DMS 273 (cell line): ENCODE measurements around the gene SMIM27.
"Not testable (repeated sequence)": the region's sequence is repeated elsewhere in the genome, so short reads cannot be mapped to it uniquely, and the experiment has no call there.

Experiments
- DNase-seq: peaks from one replicate; lab custom pipeline; 2025; ENCODE audit not compliant: unreplicated experiment; lab: John Stamatoyannopoulos, UW

SMIM27 gene, protein sequence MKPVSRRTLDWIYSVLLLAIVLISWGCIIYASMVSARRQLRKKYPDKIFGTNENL

DNA sequence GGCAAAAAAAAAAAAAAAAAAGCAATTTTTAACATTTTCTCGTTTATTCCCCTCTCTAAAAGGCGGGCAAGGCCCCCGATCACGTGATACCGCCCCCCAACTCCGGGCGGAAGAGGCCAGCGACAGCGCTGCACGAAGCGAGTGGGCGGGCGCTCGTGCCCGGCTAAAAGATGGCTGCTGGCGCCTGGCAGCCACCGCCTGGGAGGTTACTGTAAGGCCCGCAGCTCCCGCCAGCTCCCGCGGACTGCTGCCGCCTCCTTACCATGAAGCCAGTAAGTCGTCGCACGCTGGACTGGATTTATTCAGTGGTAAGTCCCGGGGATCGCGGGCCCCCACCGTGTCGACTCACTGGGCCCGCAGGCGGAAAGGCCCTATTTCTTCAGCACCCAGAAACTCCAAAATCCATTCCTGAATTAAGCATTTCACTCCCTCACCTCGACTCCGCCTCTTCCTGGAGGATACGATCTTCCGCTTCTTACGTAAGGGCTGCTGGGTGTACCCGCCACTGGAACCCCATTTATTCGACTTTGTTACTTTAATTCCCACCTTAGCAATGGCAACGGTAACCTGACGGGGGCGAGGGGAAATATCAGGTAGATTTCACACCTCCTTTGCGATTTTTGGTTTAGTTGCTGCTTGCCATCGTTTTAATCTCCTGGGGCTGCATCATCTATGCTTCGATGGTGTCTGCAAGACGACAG lies at the start of gene SMIM27, which contains the start of gene TOPORS:
Gene SMIM27, plus strand, starts transcription at position 156 of the 701 bp plus-strand sequence. Its CDS starts 108 bp downstream, at position 264.
Gene TOPORS, minus strand, starts transcription at position 415 of the 701 bp plus-strand sequence. Its CDS starts 150 bp downstream, at position 265.
- peak; percentile 96 for DNase-seq

DNA sequence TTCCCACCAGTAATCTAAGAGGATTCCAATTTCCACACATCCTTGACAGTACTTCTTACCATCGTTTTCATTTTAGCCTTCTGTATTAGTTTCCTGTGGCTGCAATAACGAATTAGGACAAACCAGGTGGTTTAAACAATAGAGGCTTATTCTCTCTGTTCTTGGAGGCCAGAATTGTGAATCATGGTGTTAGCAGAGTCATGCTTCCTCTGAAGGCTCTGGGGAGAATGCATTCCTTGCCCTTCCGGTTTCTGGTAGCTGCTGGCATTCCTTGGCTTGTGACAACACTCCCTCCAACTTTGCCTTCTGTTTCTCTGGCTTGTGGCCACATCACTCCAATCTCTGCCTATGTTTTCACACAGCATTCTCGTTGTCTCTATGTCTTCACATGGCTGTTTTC lies 49.7 kb upstream of the SMIM27 start:
- DNase-seq, result peak; percentile 6

DNA sequence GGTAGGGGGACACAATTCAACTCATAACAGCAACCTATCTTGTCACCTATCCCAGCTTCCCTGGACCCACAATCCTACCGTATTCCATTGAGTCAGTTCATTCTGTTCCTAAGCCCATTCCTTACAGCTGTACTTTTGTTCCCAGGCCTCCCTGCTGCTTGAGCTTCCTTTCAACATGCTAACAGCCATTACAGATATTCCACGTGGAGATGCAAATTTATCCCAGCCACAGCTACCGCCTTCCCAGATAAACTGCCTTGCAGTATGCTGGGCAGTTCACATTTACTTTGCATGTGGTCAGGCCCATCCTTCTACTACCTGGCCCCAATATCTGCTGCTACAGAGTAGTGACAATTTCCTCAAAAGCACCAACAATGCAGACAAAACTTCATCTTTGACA lies 49.1 kb upstream of the SMIM27 start:
- no peak for DNase-seq

DNA sequence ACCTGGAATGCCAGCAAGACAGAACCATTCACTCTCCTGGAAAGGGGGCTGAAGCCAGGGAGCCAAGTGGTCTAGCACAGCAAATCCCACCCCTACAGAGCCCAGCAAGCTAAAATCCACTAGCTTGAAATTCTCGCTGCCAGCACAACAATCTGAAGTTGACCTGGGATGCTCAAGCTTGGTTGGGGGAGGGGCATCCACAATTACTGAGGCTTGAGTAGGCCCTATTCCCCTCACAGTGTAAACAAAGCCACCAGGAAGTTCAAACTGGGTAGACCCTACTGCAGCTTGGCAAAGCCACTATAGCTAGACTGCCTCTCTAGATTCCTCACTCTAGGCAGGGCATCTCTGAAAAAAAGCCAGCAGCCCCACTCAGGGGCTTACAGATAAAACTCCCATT lies 43.4 kb upstream of the SMIM27 start:
- DNase-seq, result no peak

DNA sequence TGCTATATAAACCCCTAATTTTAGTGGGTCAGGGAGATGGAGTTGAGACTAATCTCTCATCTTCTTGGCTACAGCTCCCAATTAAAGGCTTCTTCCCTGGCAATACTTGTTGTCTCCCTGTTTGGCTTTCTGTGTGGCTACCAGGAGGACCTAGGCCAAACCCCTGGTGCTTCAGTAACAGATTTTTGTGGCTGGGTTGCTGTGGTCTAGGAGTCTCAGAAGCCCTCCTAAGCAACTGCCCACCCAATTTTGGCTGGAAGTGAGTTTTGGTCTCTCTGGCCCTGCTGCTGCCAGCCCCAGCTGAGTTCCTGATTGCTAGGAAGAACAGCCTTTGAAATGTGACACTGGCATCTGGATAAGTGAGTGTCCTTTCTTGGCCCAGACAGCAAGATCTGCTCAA lies 35.9 kb upstream of the SMIM27 start:
- DNase-seq, result no peak

DNA sequence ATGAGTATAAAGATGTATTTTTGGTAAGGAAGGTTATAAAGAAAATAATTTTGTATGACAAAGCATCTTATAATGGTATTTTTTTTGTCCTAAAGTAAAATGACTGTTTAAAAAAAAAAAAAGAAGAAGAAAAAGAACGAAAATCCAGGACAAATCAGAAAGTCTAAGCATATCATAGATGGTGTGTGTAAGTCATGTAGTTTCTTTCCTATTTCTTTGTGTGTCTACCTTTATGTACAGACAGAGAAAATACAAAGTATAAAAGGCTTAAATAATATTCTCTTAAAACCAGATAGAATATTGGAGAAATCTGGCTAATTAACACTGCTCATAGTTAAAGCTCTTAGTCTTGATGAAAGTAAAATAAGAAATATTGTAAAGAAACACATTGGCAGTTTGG lies 33.9 kb upstream of the SMIM27 start:
- no peak for DNase-seq

DNA sequence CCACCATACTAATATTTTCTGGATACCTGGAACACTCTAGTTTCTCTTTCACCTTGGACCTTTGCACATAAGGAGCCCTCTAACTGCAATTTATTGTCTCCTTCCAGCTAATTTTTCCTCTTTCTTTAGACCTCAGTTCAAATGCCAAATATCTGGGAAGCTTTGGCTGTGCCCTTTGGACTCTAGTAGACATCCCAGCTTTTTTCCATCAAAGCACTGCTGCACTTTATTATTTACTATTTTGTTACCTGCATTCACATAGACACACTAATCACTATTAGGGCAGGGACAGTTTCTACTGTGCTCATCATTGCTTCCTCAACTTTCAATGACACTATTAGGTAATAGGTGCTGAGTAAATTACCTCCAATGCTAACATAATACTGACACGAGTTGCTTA lies 28.2 kb upstream of the SMIM27 start:
- DNase-seq, result no peak

DNA sequence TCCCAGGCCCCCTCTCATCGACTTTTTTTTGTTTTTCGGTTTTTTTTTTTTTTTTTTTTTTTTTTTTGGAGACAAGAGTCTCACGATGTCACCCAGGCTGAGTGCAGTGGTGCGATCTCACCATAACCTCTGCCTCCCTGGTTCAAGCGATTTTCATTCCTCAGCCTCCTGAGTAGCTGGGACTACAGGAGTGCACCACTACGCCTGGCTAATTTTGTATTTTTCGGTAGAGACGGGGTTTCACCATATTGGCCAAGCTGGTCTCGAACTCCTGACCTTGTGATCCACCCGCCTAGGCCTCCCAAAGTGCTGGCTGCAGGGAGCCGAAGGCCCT lies 27.6 kb upstream of the SMIM27 start:
- not testable (repeated sequence) for DNase-seq

DNA sequence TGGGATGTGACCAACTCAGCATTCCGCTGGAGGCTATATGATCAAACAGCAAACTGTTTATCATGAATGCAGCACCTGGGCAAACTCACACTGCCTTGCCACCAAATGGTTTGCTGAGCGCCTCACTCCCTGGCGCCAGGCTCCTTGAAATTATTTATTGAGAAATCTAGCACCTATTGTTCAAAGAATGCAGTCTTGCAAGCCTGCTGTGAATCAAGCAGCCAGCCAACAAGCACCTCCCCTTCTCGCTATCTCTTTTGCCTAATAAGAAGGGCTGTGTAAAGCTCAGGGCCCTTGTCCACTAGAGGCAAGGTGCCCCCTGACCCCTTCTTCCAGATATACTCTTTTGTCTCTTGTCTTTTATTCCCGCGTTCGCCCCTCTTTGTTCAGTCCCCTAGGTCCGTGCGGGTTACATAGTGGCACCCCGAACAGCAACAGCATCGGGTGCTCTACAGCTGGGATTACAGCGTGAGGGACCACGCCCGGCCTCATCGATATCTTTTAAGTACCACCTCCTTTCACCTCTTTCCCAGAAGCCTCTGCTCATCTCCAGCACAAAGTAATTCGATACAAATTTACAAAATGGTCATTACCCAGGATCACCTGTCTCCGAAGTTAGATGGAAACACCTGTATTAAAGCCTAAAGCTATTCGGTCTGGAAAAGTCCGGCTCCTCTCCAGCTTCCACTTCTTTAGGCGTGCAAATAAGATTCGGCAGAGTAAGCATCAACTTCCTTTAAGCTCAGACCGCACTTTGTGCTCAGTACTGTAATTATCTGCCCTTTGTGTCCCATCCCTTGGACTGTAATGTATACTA lies 27.0 kb upstream of the SMIM27 start:
- no peak for DNase-seq

DNA sequence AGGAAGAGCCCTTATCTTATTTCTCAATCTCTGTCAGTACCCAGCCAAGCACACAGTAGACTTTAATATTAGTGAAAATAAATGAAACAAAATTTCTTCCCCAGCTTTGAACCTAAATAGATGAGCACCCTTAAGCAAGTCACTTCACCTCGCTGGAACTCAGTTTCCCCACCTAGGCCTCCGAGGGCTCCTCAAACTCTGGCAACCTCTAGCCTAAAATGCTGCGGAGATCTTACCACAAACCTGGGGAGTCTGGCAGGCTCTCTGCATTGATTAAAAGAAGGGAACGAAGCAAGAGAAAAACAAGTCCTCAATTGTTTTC lies 26.5 kb upstream of the SMIM27 start:
- no peak for DNase-seq

DNA sequence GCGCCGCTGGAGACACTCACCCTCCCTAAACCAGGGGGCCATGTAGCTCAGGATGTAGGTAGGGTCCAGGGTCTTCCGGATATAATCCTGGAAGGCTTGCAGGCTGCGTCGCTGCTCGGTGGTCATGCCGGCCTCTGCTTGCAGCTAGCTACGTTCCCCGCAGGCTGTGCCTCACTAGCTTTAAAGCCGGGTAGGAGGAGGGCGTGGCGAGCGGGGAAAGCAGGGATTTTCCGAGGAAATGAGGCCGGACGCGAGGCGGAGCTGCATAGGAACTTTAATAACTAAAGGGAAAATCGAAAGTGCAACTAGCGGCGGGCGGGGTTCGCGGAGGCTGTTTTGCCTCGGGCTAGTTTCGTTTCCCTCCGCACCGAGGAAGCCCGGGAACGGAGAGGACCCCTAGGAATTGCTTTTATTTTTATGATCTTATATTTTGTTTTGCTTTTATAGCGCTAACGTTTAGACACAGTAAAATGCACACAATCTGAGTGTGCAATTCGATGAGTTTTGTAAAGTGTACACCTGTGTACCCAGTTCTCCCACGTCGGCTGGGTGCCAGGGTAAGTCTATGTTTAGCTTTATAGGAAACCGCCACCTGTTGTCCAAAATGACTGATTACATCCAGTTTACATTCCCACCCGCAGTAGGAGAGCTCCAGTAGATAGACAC lies 26.0 kb upstream of the SMIM27 start, which contains the start of gene RIGI:
Gene RIGI, minus strand, starts transcription at position 156 of the 666 bp plus-strand sequence. Its CDS starts 30 bp downstream, at position 126.
- peak; percentile 94 for DNase-seq

DNA sequence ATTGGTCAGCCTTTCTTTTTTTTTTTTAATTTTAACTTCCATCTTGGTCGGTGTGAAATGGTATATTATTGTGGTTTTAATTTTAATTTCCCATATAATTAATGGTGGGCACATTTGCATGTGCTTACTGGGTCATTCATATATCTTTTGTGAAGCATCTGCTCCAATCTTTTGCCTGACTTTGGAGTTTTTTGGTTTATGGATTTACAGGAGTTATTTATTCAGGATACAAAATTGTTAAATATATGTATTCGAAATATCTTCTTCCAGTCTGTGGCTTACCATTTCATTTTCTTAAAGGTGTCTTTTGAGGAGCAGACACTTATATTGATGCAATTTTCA lies 25.4 kb upstream of the SMIM27 start:
- DNase-seq, result no peak

DNA sequence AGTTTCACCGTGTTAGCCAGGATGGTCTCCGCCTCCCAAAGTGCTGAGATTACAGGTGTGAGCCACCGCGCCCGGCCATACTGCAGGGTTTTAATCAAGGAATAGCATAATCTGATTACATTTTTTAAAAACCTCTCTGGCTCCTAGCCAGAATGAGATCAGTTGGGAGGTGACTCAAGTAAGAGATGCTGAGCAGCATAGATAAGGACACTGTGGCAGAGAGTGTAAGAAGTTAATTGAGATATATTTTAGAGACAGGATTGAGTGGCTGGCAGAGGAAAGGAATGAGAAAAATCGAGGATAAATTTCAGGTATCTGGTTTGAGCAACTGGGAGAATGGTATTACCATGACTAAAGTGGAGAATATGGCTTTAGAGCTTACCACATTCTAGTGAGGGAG lies 18.8 kb upstream of the SMIM27 start:
- no peak for DNase-seq

DNA sequence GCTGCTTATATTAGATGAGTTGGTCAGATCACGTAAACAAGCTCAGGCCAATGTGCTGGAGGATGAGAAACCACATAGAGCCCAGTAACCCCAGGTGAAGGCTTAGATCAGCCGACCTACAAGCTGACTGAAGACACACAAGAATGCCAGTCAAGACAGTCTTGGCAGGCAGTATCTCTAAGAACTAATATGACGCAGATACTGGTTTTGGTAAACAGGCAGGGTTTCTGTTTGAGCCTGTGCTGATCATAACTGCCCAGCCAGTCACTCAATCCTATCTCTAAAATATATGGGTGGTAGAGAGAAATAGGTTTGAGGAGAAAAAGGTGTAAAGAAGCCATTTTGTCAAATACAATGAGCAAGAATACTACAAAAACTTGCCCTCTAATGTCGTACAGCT lies 18.3 kb upstream of the SMIM27 start:
- DNase-seq, result no peak

DNA sequence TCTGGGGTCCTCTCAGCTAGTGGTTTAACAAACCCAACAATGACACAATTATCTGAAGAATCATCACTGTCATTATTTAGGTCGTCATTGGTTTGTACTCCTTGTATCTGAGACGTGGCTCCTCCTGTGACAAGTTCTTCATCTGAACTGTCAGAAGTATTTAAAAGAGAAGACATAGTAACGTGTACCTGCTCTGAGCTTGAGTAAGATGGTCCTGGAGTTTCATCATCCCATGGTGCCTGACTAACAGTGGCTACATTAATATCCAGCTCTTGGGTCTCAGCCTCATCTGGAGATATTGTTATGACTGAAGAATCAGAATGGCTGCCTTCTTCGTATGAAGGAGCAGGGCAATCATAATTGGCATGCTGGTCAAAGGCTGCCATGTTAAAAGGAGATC lies 9.1 kb upstream of the SMIM27 start:
- DNase-seq, result no peak

DNA sequence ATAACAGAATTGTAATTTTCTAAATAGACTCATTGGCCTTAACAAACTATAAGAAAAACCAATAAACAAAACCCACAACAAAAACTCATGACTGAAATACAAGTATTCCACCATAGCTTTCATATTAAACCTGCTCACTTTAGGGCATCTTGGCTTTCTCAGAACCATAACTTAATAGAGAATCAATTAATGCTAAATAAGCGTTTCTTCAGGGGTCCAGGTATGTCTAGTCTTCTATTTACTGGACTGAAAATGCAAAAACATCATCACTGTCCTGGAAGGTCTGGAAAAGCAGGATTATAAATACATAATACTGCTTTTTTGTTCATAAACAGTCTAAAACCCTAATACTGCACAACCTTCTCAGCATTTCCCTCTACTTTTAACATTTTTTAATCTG lies 6.2 kb upstream of the SMIM27 start:
- DNase-seq, result no peak

DNA sequence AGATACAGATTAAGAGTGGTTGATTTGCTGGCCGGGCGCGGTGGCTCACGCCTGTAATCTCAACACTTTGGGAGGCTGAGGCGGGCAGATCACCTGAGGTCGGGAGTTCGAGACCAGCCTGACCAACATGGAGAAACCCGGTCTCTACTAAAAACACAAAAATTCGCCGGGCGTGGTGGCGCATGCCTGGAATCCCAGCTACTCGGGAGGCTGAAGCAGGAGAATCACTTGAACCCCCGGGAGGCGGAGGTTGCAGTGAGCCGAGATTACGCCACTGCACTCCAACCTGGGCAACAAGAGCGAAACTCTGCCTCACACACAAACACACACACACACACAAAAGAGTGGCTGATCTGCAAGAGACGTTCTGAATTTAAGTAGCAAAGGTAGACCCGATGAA lies 3.9 kb upstream of the SMIM27 start:
- DNase-seq, result not testable (repeated sequence)

DNA sequence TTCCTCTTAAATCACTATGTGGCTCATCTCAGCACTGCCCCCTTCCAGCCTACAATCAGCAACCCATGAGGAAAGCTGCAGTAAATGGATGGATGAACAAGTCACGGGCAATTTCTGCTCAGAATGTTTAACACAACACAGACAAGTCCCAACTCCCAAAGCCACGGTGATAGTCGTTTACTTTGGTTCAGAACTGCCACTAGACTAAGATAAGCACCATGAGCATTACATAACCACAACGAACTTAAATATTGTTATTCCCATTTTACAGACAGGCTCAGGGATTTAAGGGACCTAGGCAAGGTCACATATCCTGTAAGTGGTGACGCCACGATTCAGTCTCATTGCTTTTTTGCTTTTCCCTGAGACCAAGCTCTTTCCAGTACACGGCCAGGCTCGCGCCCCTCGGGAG lies 2.0 kb upstream of the SMIM27 start:
- peak; percentile 36 for DNase-seq

DNA sequence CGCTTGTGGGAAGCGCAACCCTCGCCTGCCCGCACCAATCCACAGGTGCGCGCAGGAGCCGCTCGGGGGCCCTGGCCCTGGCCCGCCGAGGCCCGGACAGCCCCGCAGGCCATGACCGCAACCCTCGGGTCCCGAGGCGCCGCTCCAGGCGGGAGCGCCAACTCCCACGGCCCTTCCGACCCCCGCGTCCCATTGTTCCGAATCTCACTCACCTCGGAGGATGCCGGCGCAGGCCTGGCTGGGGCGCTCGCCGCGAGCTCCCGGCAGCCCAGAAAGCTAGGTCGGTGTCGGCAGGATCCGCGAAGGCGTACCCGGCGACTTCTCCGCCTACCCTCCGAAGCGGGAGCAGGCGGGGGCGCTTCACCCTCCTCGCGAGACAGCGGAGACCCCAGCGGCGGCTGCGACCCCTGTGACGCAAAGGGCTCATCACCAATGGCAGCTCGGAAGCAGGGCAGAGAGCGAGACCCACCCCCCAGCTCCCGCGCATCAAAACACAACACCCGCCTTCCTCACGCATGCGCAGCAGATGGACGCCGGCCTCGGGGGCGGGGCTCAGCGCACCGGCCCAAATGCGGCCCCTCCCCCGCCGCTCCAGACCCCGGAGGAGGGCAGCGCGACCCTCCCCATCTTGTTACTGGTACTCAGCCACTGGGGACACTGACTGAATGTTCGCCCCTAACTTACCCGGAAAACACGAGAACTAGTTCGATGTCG lies 1.4 kb upstream of the SMIM27 start:
- peak; percentile 95 for DNase-seq

DNA sequence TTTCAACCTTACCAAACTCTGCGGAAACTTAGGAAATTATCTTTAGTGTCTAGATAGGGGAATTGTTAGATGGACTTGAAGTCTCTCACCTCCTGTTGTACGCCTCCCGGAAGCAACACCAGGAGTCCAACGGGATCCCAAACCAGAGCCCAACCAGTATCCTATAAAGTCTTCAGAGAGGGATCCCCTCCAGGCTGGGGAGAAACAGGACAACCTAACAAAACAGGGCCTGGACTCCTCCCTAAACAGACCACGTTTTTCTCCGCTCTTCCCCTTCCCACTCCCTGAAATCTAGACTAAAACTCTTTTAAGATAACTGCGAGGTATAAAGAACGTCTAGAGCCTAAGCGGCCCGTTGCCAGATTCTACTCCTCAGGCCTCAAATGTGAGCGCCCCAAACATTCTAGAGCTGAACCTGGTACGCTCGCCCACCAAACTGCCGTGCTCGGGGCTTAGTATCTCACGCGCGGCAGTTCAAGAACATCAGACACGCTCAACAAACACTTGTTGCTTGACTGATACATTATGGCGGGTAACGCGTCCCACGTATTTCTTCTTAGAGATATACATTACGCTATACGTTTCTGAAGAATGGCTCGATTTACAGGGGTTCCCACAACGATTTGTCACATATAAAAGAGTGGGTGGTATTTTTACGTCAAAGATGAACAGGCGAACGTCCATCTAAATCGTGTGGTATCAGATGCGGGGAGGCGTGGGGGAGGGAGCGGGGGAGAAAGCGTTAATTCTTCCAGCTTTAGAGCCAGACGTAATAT lies 663 bp upstream of the SMIM27 start:
- peak; percentile 82 for DNase-seq

DNA sequence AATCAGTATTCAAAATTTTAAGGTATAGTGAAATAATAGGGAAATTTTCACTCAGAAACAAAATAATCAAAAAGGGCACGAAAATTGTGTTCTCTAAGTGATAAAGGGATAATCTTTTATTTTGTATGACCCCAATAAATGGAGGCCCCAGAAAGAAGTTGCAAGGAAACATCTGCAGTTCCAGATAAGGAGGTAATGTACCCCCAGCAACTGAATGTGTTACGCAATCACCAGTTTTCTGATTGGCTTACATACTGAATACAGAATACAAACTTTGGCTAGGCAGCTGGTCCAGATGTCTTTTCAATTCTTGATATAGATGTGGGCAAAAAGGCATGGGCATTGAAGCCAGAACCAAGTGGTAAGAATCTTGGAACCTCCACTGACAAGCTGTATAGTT lies 2.0 kb downstream of the SMIM27 start:
- DNase-seq, result peak; percentile 85
